ENCODE measurements around the gene DHCR7.

Gene DHCR7

DNA sequence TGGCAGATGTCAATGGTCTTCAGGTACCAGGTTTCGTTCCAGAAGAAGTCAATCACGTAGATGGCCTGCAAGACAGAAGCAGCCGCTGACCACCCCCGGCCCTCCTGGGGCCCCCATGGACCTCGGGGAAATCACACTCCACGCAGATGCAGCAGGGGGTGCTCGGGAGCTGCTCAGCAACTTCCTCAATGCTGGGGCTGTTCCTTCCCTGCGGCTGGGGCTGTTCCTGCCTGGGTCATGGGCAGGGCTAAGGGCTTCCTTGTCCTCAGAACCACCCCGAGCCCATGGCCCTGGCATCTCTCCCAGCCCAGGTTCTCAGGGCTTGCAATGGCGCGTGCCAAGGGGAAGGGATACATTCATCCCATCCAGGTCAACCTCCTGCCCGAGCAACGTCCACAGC is 10.3 kb downstream of the DHCR7 start:
- Histone ChIP-seq H3K36me3 (ENCODE audit: control insufficient read depth, insufficient read depth, low read length) (peaks cover 72% of the 10 kb centered on the region), H3K27me3 (ENCODE audit: control insufficient read depth, insufficient read depth, low read length) (no peaks in the 10 kb centered on the region), H3K4me3 (ENCODE audit: low read length) (no peak overlapping the region), H3K4me1 (ENCODE audit: control insufficient read depth, insufficient read depth, low read length) (no peaks in the 10 kb centered on the region), H3K27ac (ENCODE audit: low read length) (no peak overlapping the region), H3K9me3 (ENCODE audit: control insufficient read depth, insufficient read depth, low read length) (no peaks in the 10 kb centered on the region)
- no peak for DNase-seq (ENCODE audit: low read depth, low spot score)
- WGBS (ENCODE audit: insufficient coverage, insufficient read length): no CpG with 5 or more reads among the region's 13 CpGs

GRCh38 chr11:71437399-71437798 is 10.8 kb downstream of the DHCR7 start:
- peaks cover 68% of the 10 kb centered on the region for H3K36me3 ChIP-seq (ENCODE audit: control insufficient read depth, insufficient read depth, low read length)
- H3K4me3 ChIP-seq (ENCODE audit: low read length): no peak overlapping the region
- no peak overlapping the region for H3K27ac ChIP-seq (ENCODE audit: low read length)
- no peaks in the 10 kb centered on the region for H3K9me3 ChIP-seq (ENCODE audit: control insufficient read depth, insufficient read depth, low read length)
- no peaks in the 10 kb centered on the region for H3K4me1 ChIP-seq (ENCODE audit: control insufficient read depth, insufficient read depth, low read length)
- no peaks in the 10 kb centered on the region for H3K27me3 ChIP-seq (ENCODE audit: control insufficient read depth, insufficient read depth, low read length)
- no peak for DNase-seq (ENCODE audit: low read depth, low spot score)
- WGBS (ENCODE audit: insufficient coverage, insufficient read length): no CpG with 5 or more reads among the region's 6 CpGs

DNA sequence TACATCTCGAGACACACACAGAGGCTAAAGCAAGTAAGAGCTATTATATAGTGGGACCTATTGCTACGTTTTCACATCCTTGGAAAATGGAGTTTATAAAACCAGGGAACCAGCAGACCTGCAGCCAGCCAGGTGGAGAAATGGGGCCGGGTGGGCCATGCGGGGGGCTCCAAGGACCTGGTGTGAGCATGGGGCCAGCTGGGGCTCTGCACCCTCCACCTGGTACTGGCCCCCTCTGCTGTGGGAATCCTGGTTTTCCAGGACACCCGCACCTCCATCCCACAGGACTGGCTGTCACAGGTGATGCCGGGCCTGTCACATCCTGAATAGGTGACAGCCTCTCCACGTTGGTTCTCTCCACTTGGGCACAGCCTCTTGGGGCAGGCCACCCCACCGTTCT is 11.3 kb downstream of the DHCR7 start:
- no peaks in the 10 kb centered on the region for H3K9me3 ChIP-seq (ENCODE audit: control insufficient read depth, insufficient read depth, low read length)
- no peak for DNase-seq (ENCODE audit: low read depth, low spot score)
- H3K27me3 ChIP-seq (ENCODE audit: control insufficient read depth, insufficient read depth, low read length): no peaks in the 10 kb centered on the region
- H3K27ac ChIP-seq (ENCODE audit: low read length): no peak overlapping the region
- H3K4me3 ChIP-seq (ENCODE audit: low read length): no peak overlapping the region
- H3K36me3 ChIP-seq (ENCODE audit: control insufficient read depth, insufficient read depth, low read length): peaks cover 63% of the 10 kb centered on the region
- WGBS (ENCODE audit: insufficient coverage, insufficient read length): no CpG with 5 or more reads among the region's 8 CpGs
- H3K4me1 ChIP-seq (ENCODE audit: control insufficient read depth, insufficient read depth, low read length): no peaks in the 10 kb centered on the region

GRCh38 chr11:71435278-71435951 is 12.8 kb downstream of the DHCR7 start:
- no CpG with 5 or more reads among the region's 39 CpGs for WGBS (ENCODE audit: insufficient coverage, insufficient read length)
- DNase-seq (ENCODE audit: low read depth, low spot score): no peak
- H3K4me1 ChIP-seq (ENCODE audit: control insufficient read depth, insufficient read depth, low read length): no peaks in the 10 kb centered on the region
- peaks cover 49% of the 10 kb centered on the region for H3K36me3 ChIP-seq (ENCODE audit: control insufficient read depth, insufficient read depth, low read length)
- H3K9me3 ChIP-seq (ENCODE audit: control insufficient read depth, insufficient read depth, low read length): no peaks in the 10 kb centered on the region
- H3K4me3 ChIP-seq (ENCODE audit: low read length): no peak overlapping the region
- no peak overlapping the region for H3K27ac ChIP-seq (ENCODE audit: low read length)
- H3K27me3 ChIP-seq (ENCODE audit: control insufficient read depth, insufficient read depth, low read length): no peaks in the 10 kb centered on the region

GRCh38 chr11:71434576-71435130 is 13.5 kb downstream of the DHCR7 start:
- no peaks in the 10 kb centered on the region for H3K4me1 ChIP-seq (ENCODE audit: control insufficient read depth, insufficient read depth, low read length)
- H3K9me3 ChIP-seq (ENCODE audit: control insufficient read depth, insufficient read depth, low read length): no peaks in the 10 kb centered on the region
- DNase-seq (ENCODE audit: low read depth, low spot score): no peak
- no peaks in the 10 kb centered on the region for H3K27me3 ChIP-seq (ENCODE audit: control insufficient read depth, insufficient read depth, low read length)
- H3K4me3 ChIP-seq (ENCODE audit: low read length): no peak overlapping the region
- H3K27ac ChIP-seq (ENCODE audit: low read length): no peak overlapping the region
- WGBS (ENCODE audit: insufficient coverage, insufficient read length): no CpG with 5 or more reads among the region's 18 CpGs
- H3K36me3 ChIP-seq (ENCODE audit: control insufficient read depth, insufficient read depth, low read length): peaks cover 42% of the 10 kb centered on the region

- DNase-seq (ENCODE audit: low read depth, low spot score): no peak
- Histone ChIP-seq H3K27me3 (ENCODE audit: control insufficient read depth, insufficient read depth, low read length) (no peaks in the 10 kb centered on the region), H3K4me3 (ENCODE audit: low read length) (no peak overlapping the region), H3K4me1 (ENCODE audit: control insufficient read depth, insufficient read depth, low read length) (no peaks in the 10 kb centered on the region), H3K36me3 (ENCODE audit: control insufficient read depth, insufficient read depth, low read length) (peaks cover 34% of the 10 kb centered on the region), H3K9me3 (ENCODE audit: control insufficient read depth, insufficient read depth, low read length) (no peaks in the 10 kb centered on the region), H3K27ac (ENCODE audit: low read length) (no peak overlapping the region)
- WGBS (ENCODE audit: insufficient coverage, insufficient read length): no CpG with 5 or more reads among the region's 19 CpGs
These were observed 14.3 kb downstream of the DHCR7 start for GRCh38 chr11:71433648-71434450.

GRCh38 chr11:71432761-71433647 is 15.2 kb downstream of the DHCR7 start:
- no peak overlapping the region for H3K4me3 ChIP-seq (ENCODE audit: low read length)
- H3K27me3 ChIP-seq (ENCODE audit: control insufficient read depth, insufficient read depth, low read length): no peaks in the 10 kb centered on the region
- H3K36me3 ChIP-seq (ENCODE audit: control insufficient read depth, insufficient read depth, low read length): peaks cover 25% of the 10 kb centered on the region
- H3K27ac ChIP-seq (ENCODE audit: low read length): no peak overlapping the region
- DNase-seq (ENCODE audit: low read depth, low spot score): no peak
- H3K9me3 ChIP-seq (ENCODE audit: control insufficient read depth, insufficient read depth, low read length): no peaks in the 10 kb centered on the region
- H3K4me1 ChIP-seq (ENCODE audit: control insufficient read depth, insufficient read depth, low read length): no peaks in the 10 kb centered on the region
- WGBS (ENCODE audit: insufficient coverage, insufficient read length): no CpG with 5 or more reads among the region's 7 CpGs

DNA sequence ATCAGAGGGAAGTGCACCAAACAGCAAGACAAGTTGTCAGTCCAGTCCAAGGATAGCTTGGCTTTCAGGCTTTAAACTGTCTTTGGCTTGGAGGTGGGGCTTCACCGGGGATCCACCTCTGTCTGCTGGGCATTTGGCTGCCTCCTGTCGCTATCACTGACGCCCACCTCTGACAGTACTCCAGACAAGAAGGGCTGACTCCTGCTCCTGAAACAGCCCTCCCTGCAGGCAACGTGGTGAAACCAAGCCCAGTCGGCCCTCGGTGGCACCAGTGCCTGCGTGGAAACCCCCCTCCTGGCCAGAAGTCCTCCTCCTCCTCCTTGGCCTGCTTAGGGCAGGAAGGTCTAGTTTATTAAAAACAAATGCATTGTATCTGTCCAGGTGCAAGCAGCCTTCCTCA is 16.9 kb downstream of the DHCR7 start:
- WGBS (ENCODE audit: insufficient coverage, insufficient read length): no CpG with 5 or more reads among the region's 7 CpGs
- DNase-seq (ENCODE audit: low read depth, low spot score): no peak
- H3K9me3 ChIP-seq (ENCODE audit: control insufficient read depth, insufficient read depth, low read length): no peaks in the 10 kb centered on the region
- no peak overlapping the region for H3K4me3 ChIP-seq (ENCODE audit: low read length)
- H3K4me1 ChIP-seq (ENCODE audit: control insufficient read depth, insufficient read depth, low read length): no peaks in the 10 kb centered on the region
- peaks cover 15% of the 10 kb centered on the region for H3K36me3 ChIP-seq (ENCODE audit: control insufficient read depth, insufficient read depth, low read length)
- H3K27me3 ChIP-seq (ENCODE audit: control insufficient read depth, insufficient read depth, low read length): no peaks in the 10 kb centered on the region
- no peak overlapping the region for H3K27ac ChIP-seq (ENCODE audit: low read length)

GRCh38 chr11:71430166-71430565 is 18.0 kb downstream of the DHCR7 start:
- no peak overlapping the region for H3K27ac ChIP-seq (ENCODE audit: low read length)
- H3K9me3 ChIP-seq (ENCODE audit: control insufficient read depth, insufficient read depth, low read length): no peaks in the 10 kb centered on the region
- H3K27me3 ChIP-seq (ENCODE audit: control insufficient read depth, insufficient read depth, low read length): no peaks in the 10 kb centered on the region
- peaks cover 8% of the 10 kb centered on the region for H3K36me3 ChIP-seq (ENCODE audit: control insufficient read depth, insufficient read depth, low read length)
- DNase-seq (ENCODE audit: low read depth, low spot score): no peak
- no peak overlapping the region for H3K4me3 ChIP-seq (ENCODE audit: low read length)
- no CpG with 5 or more reads among the region's 9 CpGs for WGBS (ENCODE audit: insufficient coverage, insufficient read length)
- H3K4me1 ChIP-seq (ENCODE audit: control insufficient read depth, insufficient read depth, low read length): no peaks in the 10 kb centered on the region

DNA sequence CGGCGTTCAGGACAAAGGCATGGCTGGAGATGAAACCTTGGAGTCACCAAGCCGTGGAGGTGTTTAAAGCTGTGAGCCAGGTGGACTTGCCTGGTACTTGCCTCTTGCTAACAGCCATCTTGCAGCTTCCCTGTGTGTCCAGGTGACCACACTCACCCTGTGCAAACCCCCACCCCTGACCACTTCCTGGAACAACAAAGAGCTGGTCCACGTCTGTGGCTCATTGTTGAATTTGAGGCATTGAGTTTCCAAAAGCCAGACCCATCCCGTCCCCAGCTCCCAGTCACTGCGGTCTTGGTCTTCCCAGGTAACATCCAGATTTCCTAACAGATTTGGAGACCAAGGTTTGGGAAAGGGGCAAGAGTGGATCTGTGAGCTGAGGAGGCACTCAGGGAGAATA is 18.5 kb downstream of the DHCR7 start:
- H3K36me3 ChIP-seq (ENCODE audit: control insufficient read depth, insufficient read depth, low read length): peaks cover 3% of the 10 kb centered on the region; the same call in 1 of the 2 replicates
- no peaks in the 10 kb centered on the region for H3K27me3 ChIP-seq (ENCODE audit: control insufficient read depth, insufficient read depth, low read length)
- H3K4me1 ChIP-seq (ENCODE audit: control insufficient read depth, insufficient read depth, low read length): no peaks in the 10 kb centered on the region
- WGBS (ENCODE audit: insufficient coverage, insufficient read length): no CpG with 5 or more reads among the region's 6 CpGs
- H3K27ac ChIP-seq (ENCODE audit: low read length): no peak overlapping the region
- no peak for DNase-seq (ENCODE audit: low read depth, low spot score)
- H3K9me3 ChIP-seq (ENCODE audit: control insufficient read depth, insufficient read depth, low read length): no peaks in the 10 kb centered on the region
- no peak overlapping the region for H3K4me3 ChIP-seq (ENCODE audit: low read length)
